ENCODE measurements around the gene INSIG2.

GRCh38 chr2:118044854-118045253 is 43.4 kb upstream of the INSIG2 start:
- no peak for TF ChIP-seq POLR2AphosphoS5 (IDR thresholded peaks at IDR 0.05; ENCODE audit: low read depth, low read length)
- no peak for TF ChIP-seq TAF1 (IDR thresholded peaks at IDR 0.05; ENCODE audit: borderline replicate concordance, low read depth, low read length)

Data from GM12892 (cell line).